OCI-LY1 (cell line): ENCODE measurements around the gene VSTM2A.

ENCODE experiments used
- H2AFZ ChIP-seq: fragments of 200-600 bp; sonication (generic), shearing (Covaris generic); 2 replicates; pipeline ENCODE4 v1.6.0; 2014; ENCODE audit warnings: antibody characterized with exemption, mild to moderate bottlenecking, low read length
- H3F3A ChIP-seq: fragments of 200-600 bp; sonication (generic), shearing (Covaris generic); 2 replicates; pipeline ENCODE4 v1.6.0; 2014; ENCODE audit warnings: mild to moderate bottlenecking, antibody characterized with exemption, low read length, moderate library complexity; ENCODE audit not compliant: insufficient read depth
- H3K27ac ChIP-seq: fragments of 200-600 bp; sonication (generic); 2 replicates; pipeline ENCODE4 v1.5.1; 2014; ENCODE audit warnings: low read length, mixed run types, mild to moderate bottlenecking, low read depth; ENCODE audit not compliant: poor library complexity, severe bottlenecking
- H3K27me3 ChIP-seq: fragments of 200-600 bp; sonication (generic); 2 replicates; pipeline ENCODE4 v1.6.0; 2014; ENCODE audit warnings: antibody characterized with exemption, mild to moderate bottlenecking, low read length, moderate library complexity; ENCODE audit not compliant: insufficient read depth
- H3K36me3 ChIP-seq: fragments of 200-600 bp; sonication (generic); 2 replicates; pipeline ENCODE4 v1.6.1; 2014; ENCODE audit warnings: mild to moderate bottlenecking, antibody characterized with exemption, low read length, moderate library complexity, mixed read lengths; ENCODE audit not compliant: insufficient read depth
- H3K4me1 ChIP-seq: fragments of 200-600 bp; sonication (generic); 2 replicates; pipeline ENCODE4 v1.5.1; 2014; ENCODE audit warnings: mild to moderate bottlenecking, low read length, moderate library complexity; ENCODE audit not compliant: insufficient read depth, severe bottlenecking
- H3K4me2 ChIP-seq: fragments of 200-600 bp; sonication (generic), shearing (Covaris generic); 2 replicates; pipeline ENCODE4 v1.6.1; 2014; ENCODE audit warnings: low read length
- H3K4me3 ChIP-seq: fragments of 200-600 bp; sonication (generic); 2 replicates; pipeline ENCODE4 v1.5.1; 2014; ENCODE audit warnings: low read length, low read depth, mild to moderate bottlenecking, mixed read lengths; ENCODE audit not compliant: poor library complexity, severe bottlenecking
- H3K79me2 ChIP-seq: fragments of 200-600 bp; shearing (Covaris generic); 2 replicates; pipeline ENCODE4 v1.6.1; 2016; ENCODE audit warnings: mixed run types, low read length, mixed read lengths; ENCODE audit not compliant: insufficient read depth
- H3K9ac ChIP-seq: fragments of 200-600 bp; sonication (generic), shearing (Covaris generic); 2 replicates; pipeline ENCODE4 v1.6.1; 2014; ENCODE audit warnings: mild to moderate bottlenecking, low read length, mixed read lengths
- H3K9me2 ChIP-seq: fragments of 200-600 bp; sonication (generic), shearing (Covaris generic); 2 replicates; pipeline ENCODE4 v1.6.1; 2014; ENCODE audit warnings: low read depth, mild to moderate bottlenecking, low read length, mixed read lengths
- H3K9me3 ChIP-seq: fragments of 200-600 bp; shearing (Covaris generic); 2 replicates; pipeline ENCODE4 v1.6.1; 2014; ENCODE audit warnings: low read length, mixed read lengths
- H4K20me1 ChIP-seq: fragments of 200-600 bp; sonication (generic), shearing (Covaris generic); 2 replicates; pipeline ENCODE4 v1.6.0; 2016; ENCODE audit warnings: mild to moderate bottlenecking, low read length; ENCODE audit not compliant: insufficient read depth
- CTCF ChIP-seq: fragments of 200-600 bp; sonication (generic), shearing (Covaris generic); IDR thresholded peaks from 2 replicates; pipeline ENCODE4 v1.5.1; 2017; ENCODE audit warnings: mild to moderate bottlenecking, antibody characterized with exemption, low read length, moderate library complexity, mixed read lengths
- EZH2 ChIP-seq: fragments of 200-600 bp; sonication (generic), shearing (Covaris generic); IDR thresholded peaks from 2 replicates; pipeline ENCODE4 v1.8.0; 2017; ENCODE audit warnings: borderline replicate concordance, mixed run types, mild to moderate bottlenecking, antibody characterized with exemption, low read length, moderate library complexity, mixed read lengths

VSTM2A gene

GRCh38 chr7:54559401-54559800, 17.2 kb downstream of the VSTM2A start:
- TF ChIP-seq CTCF (no peak), EZH2 (no peak)

GRCh38 chr7:54560198-54560597, 18.0 kb downstream of the VSTM2A start:
- Histone ChIP-seq H3K79me2 (no peaks in the 10 kb centered on the region), H3K36me3 (no peaks in the 10 kb centered on the region), H3K4me2 (no peak overlapping the region), H4K20me1 (no peaks in the 10 kb centered on the region), H3F3A (no peaks in the 10 kb centered on the region), H3K27me3 (no peaks in the 10 kb centered on the region), H2AFZ (no peak overlapping the region), H3K9me2 (no peaks in the 10 kb centered on the region), H3K27ac (no peak overlapping the region), H3K9ac (no peak overlapping the region), H3K9me3 (no peaks in the 10 kb centered on the region), H3K4me3 (no peak overlapping the region), H3K4me1 (no peaks in the 10 kb centered on the region)
- TF ChIP-seq EZH2 (no peak), CTCF (no peak)

More at GRCh38 chr7:54559401-54559800, 17.2 kb downstream of the VSTM2A start:
- Histone ChIP-seq H3F3A (no peaks in the 10 kb centered on the region), H3K27me3 (no peaks in the 10 kb centered on the region), H3K4me2 (no peak overlapping the region), H3K9ac (no peak overlapping the region), H3K36me3 (no peaks in the 10 kb centered on the region), H3K4me3 (no peak overlapping the region), H4K20me1 (no peaks in the 10 kb centered on the region), H3K9me2 (no peaks in the 10 kb centered on the region), H3K4me1 (no peaks in the 10 kb centered on the region), H3K27ac (no peak overlapping the region), H2AFZ (no peak overlapping the region), H3K9me3 (no peaks in the 10 kb centered on the region), H3K79me2 (no peaks in the 10 kb centered on the region)

- H3K36me3 ChIP-seq = no peaks in the 10 kb centered on the region
- no peaks in the 10 kb centered on the region for H3K4me1 ChIP-seq
- no peaks in the 10 kb centered on the region for H3F3A ChIP-seq
- no peak overlapping the region for H2AFZ ChIP-seq
- no peak overlapping the region for H3K4me2 ChIP-seq
- no peaks in the 10 kb centered on the region for H3K9me2 ChIP-seq
- no peaks in the 10 kb centered on the region for H3K9me3 ChIP-seq
- H3K27me3 ChIP-seq = no peaks in the 10 kb centered on the region
- no peak overlapping the region for H3K9ac ChIP-seq
- no peak overlapping the region for H3K27ac ChIP-seq
- TF ChIP-seq EZH2 (no peak), CTCF (no peak)
- H3K79me2 ChIP-seq = no peaks in the 10 kb centered on the region
- H3K4me3 ChIP-seq = no peak overlapping the region
- no peaks in the 10 kb centered on the region for H4K20me1 ChIP-seq
These were observed 18.5 kb downstream of the VSTM2A start for GRCh38 chr7:54560723-54561122.
